Body of pancreas (tissue), 4 donors: ENCODE data around the gene CLDN4. TPM values are rescaled to one million over a fixed set of nuclear protein-coding genes. Genes with fewer than 3 reads are reported as not detected.
A peak's percentile ranks its signal among the peaks of the same experiment; 100 is the strongest.

Source experiments
- ATAC-seq: fragments of 150-250 bp; one replicate; pipeline ENCODE4 v1.9.1; 2016
- DNase-seq, 4 donors: peaks; one replicate each; pipeline ENCODE4 v3.0.0-alpha.2; 2019
- H3K27ac ChIP-seq, 4 donors: fragments of 200-600 bp; sonication (generic); 1 replicate in 3 of 4; 2 replicates in 1 of 4; pipeline versions ENCODE4 v1.5.1 to v1.6.1; 2016 to 2019; ENCODE audit warnings: mild to moderate bottlenecking in 1 of 4, mixed read lengths in 1 of 4, moderate library complexity in 1 of 4
- H3K27me3 ChIP-seq, 2 donors: fragments of 200-600 bp; sonication (generic); one replicate each; pipeline ENCODE4 v1.6.0; 2016; ENCODE audit warnings: mild to moderate bottlenecking in 1 of 2
- H3K36me3 ChIP-seq, 2 donors: fragments of 200-600 bp; sonication (generic); replicated peaks in 1 of 2; 2 replicates each; pipeline ENCODE4 v1.5.1; 2016; ENCODE audit warnings: low read depth in 2 of 2; ENCODE audit not compliant: insufficient read depth in 1 of 2
- H3K4me1 ChIP-seq: fragments of 200-600 bp; sonication (generic); one replicate; pipeline ENCODE4 v1.6.0; 2016
- H3K4me3 ChIP-seq, 2 donors: fragments of 200-600 bp; sonication (generic); 1 replicate in 1 of 2; 2 replicates in 1 of 2; pipeline ENCODE4 v1.5.1; 2016 to 2019
- H3K9me3 ChIP-seq, 3 donors: fragments of 200-600 bp; sonication (generic); 1 replicate in 2 of 3; 2 replicates in 1 of 3; pipeline ENCODE4 v1.5.1; 2016
- CTCF ChIP-seq, 7 experiments: fragments of 450-650 bp in 4 of 7; fragments of 200-600 bp in 3 of 7; sonication (generic) in 3 of 7; IDR thresholded peaks; one replicate each; pipeline ENCODE4 v1.5.1; 2016 to 2019; ENCODE audit warnings: antibody characterized with exemption in 7 of 7
- POLR2A ChIP-seq, 3 donors: fragments of 450-650 bp; IDR thresholded peaks; one replicate each; pipeline ENCODE4 v1.6.1; 2016; ENCODE audit warnings: antibody characterized with exemption in 3 of 3, mild to moderate bottlenecking in 2 of 3
- WGBS, 2 donors: methylation state at CpG; one replicate each; pipeline ENCODE4 v1.1.5; 2017; 5-methylcytosine and 5-hydroxymethylcytosine counted together
- intact Hi-C: fragments of 100-400 bp; cut with DNase I; formaldehyde crosslinking; loops from one replicate; pipeline ENCODE4 v1.15.1; 2023
- total RNA-seq, 2 donors: library from RNA; depleted of rRNA; stranded (reverse); fragments of >200 nt; gene quantifications; one replicate each; pipeline ENCODE4 v1.1.0, GENCODE V29; 2016

Gene CLDN4
- total RNA-seq, 2 donors from 2014 or later: 65.6 to 76.8 TPM

GRCh38 chr7:73866446-73866767, 35.6 kb downstream of the CLDN4 start:
- DNase-seq (no peak), ATAC-seq (no peak)
- Histone ChIP-seq H3K4me3 (no peak overlapping the region), H3K27me3 (no peaks in the 10 kb centered on the region), H3K36me3 (no peaks in the 10 kb centered on the region), H3K4me1 (peaks cover 8% of the 10 kb centered on the region), H3K9me3 (no peaks in the 10 kb centered on the region), H3K27ac (no peak overlapping the region)
- TF ChIP-seq POLR2A (IDR thresholded peaks at IDR 0.05) (no peak), CTCF (IDR thresholded peaks at IDR 0.05) (no peak)
- intact Hi-C loops: loop anchor here (5.0 to 10.0 kb wide), 2 partner anchors 262 to 336 kb away; no protein-coding TSS in a partner anchor
- 73 to 76% methylated on average over 1 of the region's 1 CpG for WGBS, 2 donors

DNA sequence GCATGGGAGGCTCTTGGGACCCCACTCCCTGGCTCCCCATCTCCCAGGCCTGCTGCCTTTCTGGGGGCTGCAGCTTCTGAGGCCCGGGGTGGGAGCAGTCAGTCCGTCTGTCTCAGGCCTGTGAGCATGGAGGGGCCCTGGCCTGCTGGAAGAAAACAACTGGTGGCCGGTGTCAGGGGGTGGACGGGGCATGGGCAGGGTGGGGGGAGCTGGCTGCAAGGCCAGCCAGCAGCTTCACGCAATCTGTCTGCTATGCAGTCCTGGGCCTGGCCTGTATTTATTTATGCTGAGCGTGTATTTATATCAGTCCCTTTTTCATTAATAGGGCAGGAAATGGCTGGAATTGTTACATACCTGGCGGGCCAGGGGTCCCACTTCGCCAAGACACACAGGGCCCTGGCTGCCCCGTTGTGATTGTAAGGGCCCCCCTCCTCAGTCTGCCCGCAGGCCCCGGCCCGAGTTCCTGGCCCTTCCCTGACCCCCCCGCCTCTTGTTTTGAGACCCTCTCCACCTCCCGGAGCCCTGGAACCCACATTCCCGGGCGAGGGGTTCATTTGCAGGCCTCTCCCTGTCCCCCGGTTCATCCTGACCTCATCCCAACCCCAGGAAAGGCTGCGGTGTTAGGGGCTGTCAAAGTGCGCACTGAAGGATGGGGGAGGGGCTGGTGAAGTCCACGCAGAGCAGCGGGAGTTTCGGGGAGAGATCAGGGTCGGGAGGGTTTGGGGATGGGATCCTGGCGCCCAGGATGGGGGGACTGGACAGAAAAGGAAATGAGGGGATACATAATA, 38.4 kb downstream of the CLDN4 start:
- H3K4me3 ChIP-seq: no peak overlapping the region
- intact Hi-C loops: loop anchor here (5.0 to 10.0 kb wide), 2 partner anchors 264 to 333 kb away; no protein-coding TSS in a partner anchor
- DNase-seq (no peak), ATAC-seq (no peak)
- 69 to 74% methylated on average over 12 to 24 of the region's 24 CpGs for WGBS, 2 donors
- H3K27ac ChIP-seq: no peak overlapping the region
- no peaks in the 10 kb centered on the region for H3K9me3 ChIP-seq
- peaks cover 8% of the 10 kb centered on the region for H3K4me1 ChIP-seq
- no peaks in the 10 kb centered on the region for H3K27me3 ChIP-seq
- H3K36me3 ChIP-seq: no peaks in the 10 kb centered on the region
- TF ChIP-seq CTCF (IDR thresholded peaks at IDR 0.05) (no peak), POLR2A (IDR thresholded peaks at IDR 0.05) (no peak)

DNA sequence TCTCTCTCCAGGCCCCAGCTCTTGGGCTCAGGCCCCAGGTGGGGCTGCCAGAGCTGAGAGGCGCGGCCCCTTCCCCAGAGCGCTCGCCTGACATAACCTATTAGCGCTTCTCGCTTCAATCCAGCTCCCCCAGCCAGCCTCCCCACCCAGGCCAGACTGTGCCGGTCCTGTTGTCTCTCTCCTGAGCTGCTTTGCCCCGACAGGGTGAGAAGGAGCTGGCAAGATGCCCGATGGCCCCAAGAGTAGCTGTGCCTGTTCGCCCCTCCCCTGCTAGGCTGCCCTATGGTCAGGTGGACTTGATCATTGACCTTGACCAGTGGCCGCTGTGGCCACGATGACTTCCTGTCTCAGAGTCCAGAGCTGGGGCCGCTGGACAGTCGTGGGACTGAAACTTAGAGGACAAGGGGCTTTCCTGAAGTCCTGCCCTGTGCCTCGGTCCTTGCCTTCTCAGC, 39.3 kb downstream of the CLDN4 start:
- 54 to 69% methylated on average over 8 to 15 of the region's 15 CpGs for WGBS, 2 donors

GRCh38 chr7:73871163-73872011, 40.6 kb downstream of the CLDN4 start:
- H3K27ac ChIP-seq: no peak overlapping the region
- ATAC-seq: no peak

More for the DNA sequence above, 39.3 kb downstream of the CLDN4 start:
- Histone ChIP-seq H3K9me3 (no peaks in the 10 kb centered on the region), H3K36me3 (no peaks in the 10 kb centered on the region), H3K27ac (no peak overlapping the region), H3K4me1 (peaks cover 8% of the 10 kb centered on the region), H3K4me3 (no peak overlapping the region), H3K27me3 (no peaks in the 10 kb centered on the region)
- ATAC-seq: no peak
- DNase-seq: peak in 2 of 4 donors; percentile 34 to 44
- intact Hi-C loops: loop anchor here (10.0 kb wide), 1 partner anchor 155 kb away; the partner anchor contains the start of gene ELN
- no peak for TF ChIP-seq POLR2A (IDR thresholded peaks at IDR 0.05)
- no peak for TF ChIP-seq CTCF (IDR thresholded peaks at IDR 0.05)

More at GRCh38 chr7:73871163-73872011, 40.6 kb downstream of the CLDN4 start:
- intact Hi-C loops: loop anchor here (10.0 kb wide), 1 partner anchor 153 kb away; the partner anchor contains the start of gene ELN
- no peak for DNase-seq
- Histone ChIP-seq H3K36me3 (no peaks in the 10 kb centered on the region), H3K4me3 (no peak overlapping the region), H3K9me3 (no peaks in the 10 kb centered on the region), H3K4me1 (peaks cover 8% of the 10 kb centered on the region), H3K27me3 (no peaks in the 10 kb centered on the region)
- TF ChIP-seq CTCF (IDR thresholded peaks at IDR 0.05) (no peak), POLR2A (IDR thresholded peaks at IDR 0.05) (no peak)
- WGBS, 2 donors: 83 to 93% methylated on average over 3 to 20 of the region's 20 CpGs
